ENCODE measurements around the gene ANGEL1. TPM values are rescaled to one million over a fixed set of nuclear protein-coding genes. Genes with fewer than 3 reads are reported as not detected.

Gene ANGEL1
- polyA plus RNA-seq, 3 donors, result 8.1 to 10.4 (median 8.5) TPM

DNA sequence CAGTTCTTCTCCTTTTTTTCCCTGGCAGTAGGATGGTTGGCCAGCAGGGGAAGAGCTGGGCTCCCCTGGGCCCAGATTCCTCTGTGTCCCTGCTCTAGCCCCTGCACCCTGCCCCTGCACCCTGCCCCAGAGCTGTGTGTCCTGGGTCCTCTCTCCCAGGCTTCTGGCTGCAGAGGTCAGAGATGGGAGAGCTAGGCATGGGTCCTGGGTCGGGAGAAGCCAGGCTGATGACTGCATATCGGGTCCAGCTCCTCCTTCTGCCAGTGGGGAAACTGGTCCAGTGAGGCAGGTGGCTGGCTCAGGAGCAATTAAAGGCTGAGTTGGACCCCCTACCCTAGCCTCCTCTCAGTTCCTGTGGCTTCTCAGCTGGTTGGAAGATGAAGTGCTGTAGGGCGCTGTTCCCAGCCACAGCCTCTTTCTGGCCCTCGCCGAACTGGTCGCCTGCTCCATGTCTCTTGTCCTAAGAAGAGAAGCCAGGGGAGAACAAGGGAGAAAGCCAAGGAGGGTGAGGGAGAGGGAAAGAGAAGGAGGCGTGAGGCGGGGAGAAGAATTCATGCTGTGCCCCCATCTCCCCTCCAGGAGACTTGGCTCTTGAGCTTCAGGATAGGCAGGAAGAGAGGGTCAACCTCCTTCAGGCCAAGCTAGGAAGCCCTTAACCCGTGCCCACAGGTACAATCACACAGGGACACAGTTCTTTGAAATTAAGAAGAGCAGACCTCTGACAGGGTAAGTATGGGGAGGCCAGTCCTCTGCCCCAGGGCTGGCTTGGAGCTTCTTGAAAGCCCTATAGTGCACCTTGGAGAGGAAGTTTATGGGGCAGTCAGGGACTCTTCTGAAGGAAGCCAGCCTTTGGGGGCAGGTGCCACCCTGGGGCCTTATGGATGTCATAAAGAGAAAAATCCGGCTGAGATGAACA, 41.9 kb downstream of the ANGEL1 start:
- Histone ChIP-seq H4K20me1 (ENCODE audit: insufficient read depth, low read length) (no peaks in the 10 kb centered on the region), H3K9me3 (replicated peaks in 1 of 2; ENCODE audit: control insufficient read depth in 1 of 2, insufficient read depth in 1 of 2, low read length in 2 of 2) (no peaks in the 10 kb centered on the region), H2AFZ (ENCODE audit: insufficient read depth, low read depth, low read length, poor library complexity, severe bottlenecking) (no peak overlapping the region), H3K4me2 (replicated peaks; ENCODE audit: extremely low read depth, low read length, poor library complexity, severe bottlenecking) (no peak overlapping the region), H3K36me3 (replicated peaks in 1 of 2; ENCODE audit: control insufficient read depth in 1 of 2, insufficient read depth in 2 of 2, low read length in 2 of 2) (no peaks in the 10 kb centered on the region), H3K79me2 (ENCODE audit: insufficient read depth, low read length) (no peaks in the 10 kb centered on the region), H3K27me3 (ENCODE audit: control insufficient read depth in 2 of 2, insufficient read depth in 2 of 2, low read length in 2 of 2) (no peaks in the 10 kb centered on the region), H3K4me1 (ENCODE audit: control insufficient read depth in 1 of 2, insufficient read depth in 2 of 2, low read length in 2 of 2) (peaks cover 61 to 68% of the 10 kb centered on the region in 2 donors), H3K27ac (ENCODE audit: low read depth in 1 of 2, low read length in 2 of 2) (no peak overlapping the region), H3K4me3 (replicated peaks in 1 of 3; ENCODE audit: low read depth in 2 of 3, low read length in 3 of 3) (no peak overlapping the region), H3K9ac (ENCODE audit: insufficient read depth, low read length, poor library complexity, severe bottlenecking) (no peak overlapping the region)
- TF ChIP-seq, protein P1, sequence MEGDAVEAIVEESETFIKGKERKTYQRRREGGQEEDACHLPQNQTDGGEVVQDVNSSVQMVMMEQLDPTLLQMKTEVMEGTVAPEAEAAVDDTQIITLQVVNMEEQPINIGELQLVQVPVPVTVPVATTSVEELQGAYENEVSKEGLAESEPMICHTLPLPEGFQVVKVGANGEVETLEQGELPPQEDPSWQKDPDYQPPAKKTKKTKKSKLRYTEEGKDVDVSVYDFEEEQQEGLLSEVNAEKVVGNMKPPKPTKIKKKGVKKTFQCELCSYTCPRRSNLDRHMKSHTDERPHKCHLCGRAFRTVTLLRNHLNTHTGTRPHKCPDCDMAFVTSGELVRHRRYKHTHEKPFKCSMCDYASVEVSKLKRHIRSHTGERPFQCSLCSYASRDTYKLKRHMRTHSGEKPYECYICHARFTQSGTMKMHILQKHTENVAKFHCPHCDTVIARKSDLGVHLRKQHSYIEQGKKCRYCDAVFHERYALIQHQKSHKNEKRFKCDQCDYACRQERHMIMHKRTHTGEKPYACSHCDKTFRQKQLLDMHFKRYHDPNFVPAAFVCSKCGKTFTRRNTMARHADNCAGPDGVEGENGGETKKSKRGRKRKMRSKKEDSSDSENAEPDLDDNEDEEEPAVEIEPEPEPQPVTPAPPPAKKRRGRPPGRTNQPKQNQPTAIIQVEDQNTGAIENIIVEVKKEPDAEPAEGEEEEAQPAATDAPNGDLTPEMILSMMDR (IDR thresholded peaks at IDR 0.05), result no peak
- peaks cover 73% of the 10 kb centered on the region for H3K4me1 Mint-ChIP-seq
- 93% methylated on average over 3 of the region's 10 CpGs for WGBS (ENCODE audit: insufficient coverage)
- intact Hi-C loops (cut with micrococcal nuclease), result loop anchor here in 1 of 2 donors (5.0 kb wide), 1 partner anchor 48 kb away; no protein-coding TSS in a partner anchor
- no peak for DNase-seq
- H3K4me3 Mint-ChIP-seq, result no peak overlapping the region
- H3K9me3 Mint-ChIP-seq, result peaks cover 0 to 2% (median 0%) of the 10 kb centered on the region in 7 donors
- peak overlapping the region in 6 of 7 donors; percentile 10 to 96 (median 66) for H3K27ac Mint-ChIP-seq
- peaks cover 0 to 1% (median 0%) of the 10 kb centered on the region in 3 donors for H3K27me3 Mint-ChIP-seq (ENCODE audit: low read depth in 3 of 3)
- H3K36me3 Mint-ChIP-seq, result peaks cover 10 to 18% of the 10 kb centered on the region in 2 donors

DNA sequence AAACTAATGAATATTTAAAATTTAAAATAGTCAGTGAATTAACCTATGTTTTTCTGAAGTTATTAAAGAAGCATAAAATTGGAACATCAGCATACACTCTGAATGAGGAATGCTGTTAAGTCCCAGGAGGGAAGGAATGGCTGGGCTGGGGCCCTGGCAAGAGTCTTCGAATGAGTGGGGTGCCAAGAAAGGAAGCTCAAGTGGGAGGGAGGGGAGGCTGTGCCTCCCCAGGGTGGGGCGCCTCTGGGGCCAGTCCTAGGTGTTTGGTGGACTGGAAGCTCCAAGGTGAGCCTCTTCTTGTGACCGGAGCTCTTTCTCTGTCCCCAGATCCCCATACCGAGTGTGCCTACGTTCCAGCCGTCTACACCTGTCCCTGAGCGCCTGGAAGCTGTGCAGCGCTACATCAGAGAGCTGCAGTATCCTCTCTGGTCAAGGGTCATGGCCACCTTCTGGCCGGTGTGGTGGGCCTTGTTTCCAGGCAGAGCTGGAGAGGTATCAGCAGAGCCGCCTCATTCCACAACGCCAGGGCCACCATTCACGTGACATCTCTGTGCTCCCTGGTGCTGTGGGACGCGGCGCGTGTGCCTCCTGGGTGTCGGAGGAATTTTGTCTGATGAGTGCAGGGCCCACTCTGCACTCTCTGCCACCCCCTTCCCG, 42.9 kb downstream of the ANGEL1 start:
- peaks cover 0 to 1% (median under 1%) of the 10 kb centered on the region in 3 donors for H3K27me3 Mint-ChIP-seq (ENCODE audit: low read depth in 3 of 3)
- intact Hi-C loops (cut with micrococcal nuclease), result loop anchor here in 1 of 2 donors (5.0 kb wide), 1 partner anchor 47 kb away; no protein-coding TSS in a partner anchor
- no peaks in the 10 kb centered on the region for H3K27me3 ChIP-seq (ENCODE audit: control insufficient read depth in 2 of 2, insufficient read depth in 2 of 2, low read length in 2 of 2)
- no peak overlapping the region for H2AFZ ChIP-seq (ENCODE audit: insufficient read depth, low read depth, low read length, poor library complexity, severe bottlenecking)
- peak overlapping the region in 1 of 2 donors; percentile 98 for H3K27ac ChIP-seq (ENCODE audit: low read depth in 1 of 2, low read length in 2 of 2)
- H3K9me3 Mint-ChIP-seq, result no peaks in the 10 kb centered on the region
- no peaks in the 10 kb centered on the region for H3K9me3 ChIP-seq (replicated peaks in 1 of 2; ENCODE audit: control insufficient read depth in 1 of 2, insufficient read depth in 1 of 2, low read length in 2 of 2)
- no peak for DNase-seq
- no peak overlapping the region for H3K9ac ChIP-seq (ENCODE audit: insufficient read depth, low read length, poor library complexity, severe bottlenecking)
- H3K36me3 Mint-ChIP-seq, result peaks cover 8 to 17% of the 10 kb centered on the region in 2 donors
- no peak overlapping the region for H3K4me3 Mint-ChIP-seq
- peaks cover 61 to 62% of the 10 kb centered on the region in 2 donors for H3K4me1 ChIP-seq (ENCODE audit: control insufficient read depth in 1 of 2, insufficient read depth in 2 of 2, low read length in 2 of 2)
- H3K4me1 Mint-ChIP-seq, result peaks cover 72% of the 10 kb centered on the region
- WGBS (ENCODE audit: insufficient coverage), result 94% methylated on average over 17 of the region's 18 CpGs
- no peaks in the 10 kb centered on the region for H3K36me3 ChIP-seq (replicated peaks in 1 of 2; ENCODE audit: control insufficient read depth in 1 of 2, insufficient read depth in 2 of 2, low read length in 2 of 2)
- H3K4me2 ChIP-seq (replicated peaks; ENCODE audit: extremely low read depth, low read length, poor library complexity, severe bottlenecking), result no peak overlapping the region
- no peak overlapping the region for H3K4me3 ChIP-seq (replicated peaks in 1 of 3; ENCODE audit: low read depth in 2 of 3, low read length in 3 of 3)
- peak overlapping the region; percentile 46 to 98 (median 96) for H3K27ac Mint-ChIP-seq
- no peaks in the 10 kb centered on the region for H3K79me2 ChIP-seq (ENCODE audit: insufficient read depth, low read length)
- H4K20me1 ChIP-seq (ENCODE audit: insufficient read depth, low read length), result no peaks in the 10 kb centered on the region
- TF ChIP-seq, protein P1 (IDR thresholded peaks at IDR 0.05), result no peak
